GM23338 (cell line): ENCODE results near the gene IQGAP2. TPM values are rescaled to one million over a fixed set of nuclear protein-coding genes. Genes with fewer than 3 reads are reported as not detected.

Experiments used
- ATAC-seq: fragments of 200-7000 bp; cut with Tn5 transposase; 3 replicates; pipeline ENCODE4 v1.9.1; 2020
- DNase-seq: peaks from one replicate; pipeline ENCODE4 v3.0.0-alpha.2; 2015; ENCODE audit warnings: low spot score
- H2AFZ ChIP-seq: fragments of 200-600 bp; sonication (generic); 2 replicates; pipeline ENCODE4 v1.8.0; 2016; ENCODE audit warnings: antibody characterized with exemption, mild to moderate bottlenecking, moderate library complexity
- H3F3A ChIP-seq: fragments of 200-600 bp; sonication (generic); replicated peaks from 2 replicates; pipeline ENCODE4 v1.8.0; 2017; ENCODE audit warnings: antibody characterized with exemption, mixed run types, low read depth
- H3K27ac ChIP-seq: fragments of 200-600 bp; sonication (generic); 2 replicates; pipeline ENCODE4 v1.6.1; 2016; ENCODE audit warnings: low read depth
- H3K27me3 ChIP-seq: fragments of 200-600 bp; sonication (generic); 2 replicates; pipeline ENCODE4 v1.8.0; 2016; ENCODE audit warnings: mild to moderate bottlenecking, mixed run types, moderate library complexity; ENCODE audit not compliant: insufficient read depth
- H3K36me3 ChIP-seq: fragments of 200-600 bp; sonication (generic); 2 replicates; pipeline ENCODE4 v1.8.0; 2016; ENCODE audit warnings: mild to moderate bottlenecking; ENCODE audit not compliant: insufficient read depth
- H3K4me1 ChIP-seq: fragments of 200-600 bp; sonication (generic); 2 replicates; pipeline ENCODE4 v1.8.0; 2016; ENCODE audit warnings: mild to moderate bottlenecking, moderate library complexity; ENCODE audit not compliant: insufficient read depth
- H3K4me2 ChIP-seq: fragments of 200-600 bp; sonication (generic); 2 replicates; pipeline ENCODE4 v1.7.1; 2017; ENCODE audit warnings: mixed run types
- H3K4me3 ChIP-seq: fragments of 200-600 bp; sonication (generic); 2 replicates; pipeline ENCODE4 v1.6.1; 2016; ENCODE audit warnings: mixed run types
- H3K79me2 ChIP-seq: fragments of 200-600 bp; sonication (generic); replicated peaks from 2 replicates; pipeline ENCODE4 v1.8.0; 2017; ENCODE audit warnings: mild to moderate bottlenecking; ENCODE audit not compliant: insufficient read depth
- H3K9me2 ChIP-seq: fragments of 200-600 bp; sonication (generic); 2 replicates; pipeline ENCODE4 v1.8.0; 2017; ENCODE audit not compliant: insufficient read depth
- H4K20me1 ChIP-seq: fragments of 200-600 bp; sonication (generic); replicated peaks from 2 replicates; pipeline ENCODE4 v1.8.0; 2017; ENCODE audit warnings: mild to moderate bottlenecking; ENCODE audit not compliant: insufficient read depth
- H3K27ac Mint-ChIP-seq: 2 replicates; pipeline ENCODE4 v1.8.0; 2020; ENCODE audit warnings: inconsistent platforms, mild to moderate bottlenecking, moderate library complexity, mixed read lengths
- H3K27me3 Mint-ChIP-seq: 3 replicates; pipeline ENCODE4 v1.8.0; 2022; ENCODE audit warnings: low read depth, mild to moderate bottlenecking, moderate library complexity, mixed read lengths, inconsistent platforms; ENCODE audit not compliant: insufficient read depth, poor library complexity
- H3K36me3 Mint-ChIP-seq: 3 replicates; pipeline ENCODE4 v1.8.0; 2021; ENCODE audit warnings: low read depth, mild to moderate bottlenecking, inconsistent platforms, moderate library complexity, mixed read lengths
- H3K4me1 Mint-ChIP-seq: 3 replicates; pipeline ENCODE4 v1.8.0; 2020; ENCODE audit warnings: mild to moderate bottlenecking, inconsistent platforms, mixed read lengths
- H3K4me3 Mint-ChIP-seq: 3 replicates; pipeline ENCODE4 v1.8.0; 2021; ENCODE audit warnings: moderate library complexity, mild to moderate bottlenecking, inconsistent platforms, mixed read lengths
- H3K9me3 Mint-ChIP-seq: 3 replicates; pipeline ENCODE4 v1.8.0; 2020; ENCODE audit warnings: moderate library complexity, mild to moderate bottlenecking, inconsistent platforms, mixed read lengths
- CREB1 ChIP-seq: fragments of 250-450 bp; sonication (Bioruptor Pico); IDR thresholded peaks from 2 replicates; pipeline ENCODE4 v1.5.0; 2020; ENCODE audit warnings: low read depth, mild to moderate bottlenecking, moderate library complexity
- EZH2 ChIP-seq: fragments of 200-600 bp; sonication (generic); IDR thresholded peaks from one replicate; pipeline ENCODE4 v1.8.0; 2017; ENCODE audit warnings: antibody characterized with exemption, mild to moderate bottlenecking, low read depth; ENCODE audit not compliant: unreplicated experiment
- EZH2phosphoT487 ChIP-seq: fragments of 200-600 bp; sonication (generic); IDR thresholded peaks from one replicate; pipeline ENCODE4 v1.8.1; 2018; ENCODE audit warnings: antibody characterized with exemption; ENCODE audit not compliant: unreplicated experiment
- JUNB ChIP-seq: IDR thresholded peaks from one replicate; pipeline ENCODE4 v1.6.1; 2016; ENCODE audit warnings: antibody characterized with exemption; ENCODE audit not compliant: unreplicated experiment
- NANOG ChIP-seq: IDR thresholded peaks from 2 replicates; pipeline ENCODE4 v1.6.1; 2016; ENCODE audit warnings: antibody characterized with exemption, borderline replicate concordance
- POLR2AphosphoS5 ChIP-seq: IDR thresholded peaks from 2 replicates; pipeline ENCODE4 v1.6.1; 2016; ENCODE audit warnings: antibody characterized with exemption, low read depth
- STAT1 ChIP-seq: IDR thresholded peaks from one replicate; pipeline ENCODE4 v1.6.1; 2016; ENCODE audit warnings: antibody characterized with exemption; ENCODE audit not compliant: unreplicated experiment
- ZNF114 ChIP-seq: fragments of 250-450 bp; sonication (Bioruptor Pico); IDR thresholded peaks from 2 replicates; pipeline ENCODE4 v1.5.0; 2020; ENCODE audit warnings: mild to moderate bottlenecking, moderate library complexity
- ZNF331 ChIP-seq: fragments of 250-450 bp; sonication (Bioruptor Pico); IDR thresholded peaks from 2 replicates; pipeline ENCODE4 v1.5.0; 2020; ENCODE audit warnings: low read depth, mild to moderate bottlenecking, moderate library complexity
- polyA plus RNA-seq: library from polyadenylated mRNA; unstranded; fragments of >200 nt; fragmentation: Nextera tagmentation; extraction: Ambion mirVana; gene quantifications from 2 replicates; pipeline ENCODE4 v1.2.1, GENCODE V29; 2016
- total RNA-seq: library from RNA; depleted of rRNA; stranded (reverse); fragments of >200 nt; shearing (Covaris generic); gene quantifications from 2 replicates; pipeline ENCODE4 v1.2.3, GENCODE V29; 2014
- TF ChIP-seq, protein P1 (sequence below): IDR thresholded peaks from 2 replicates; pipeline ENCODE4 v1.6.1; 2016; ENCODE audit warnings: antibody characterized with exemption
- TF ChIP-seq, protein P2 (sequence below), 2 experiments: fragments of 200-600 bp in 1 of 2; sonication (generic) in 1 of 2; conservative IDR thresholded peaks; 2 replicates each; pipeline versions ENCODE4 v1.5.1 to v1.6.1; 2016 to 2017; ENCODE audit warnings: antibody characterized with exemption in 2 of 2, low read depth in 2 of 2, mild to moderate bottlenecking in 2 of 2, moderate library complexity in 1 of 2
- TF ChIP-seq, protein P3 (sequence below): fragments of 250-450 bp; sonication (Bioruptor Pico); IDR thresholded peaks from 2 replicates; pipeline ENCODE4 v1.5.0; 2020; ENCODE audit warnings: mild to moderate bottlenecking, moderate library complexity
- TF ChIP-seq, protein P4 (sequence below): IDR thresholded peaks from one replicate; pipeline ENCODE4 v1.6.1; 2018; ENCODE audit warnings: antibody characterized with exemption; ENCODE audit not compliant: unreplicated experiment

The IQGAP2 gene
- total and polyA plus RNA-seq, 2 experiments from 2014 or later: 60.0 to 86.5 TPM

DNA sequence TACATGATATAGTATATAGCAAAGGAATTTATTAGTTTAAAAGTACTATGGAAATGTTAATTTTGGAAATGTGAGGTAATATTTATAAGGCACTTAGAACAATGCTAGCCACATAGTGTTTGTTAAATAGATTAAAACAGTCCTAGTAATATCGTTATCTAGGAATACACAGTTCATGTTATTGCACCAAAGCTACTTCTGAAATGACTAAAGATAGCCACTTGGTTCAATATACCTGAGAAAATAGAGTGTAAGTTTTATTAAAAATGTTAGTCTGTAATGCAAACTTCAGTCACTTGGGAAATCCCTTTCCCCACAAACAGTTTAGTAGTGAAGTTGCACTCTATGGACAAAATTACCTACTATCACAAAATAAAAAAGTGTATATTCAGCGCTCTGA is 297.5 kb downstream of the IQGAP2 start:
- H3K27me3 Mint-ChIP-seq: no peaks in the 10 kb centered on the region
- no peaks in the 10 kb centered on the region for H3K9me3 Mint-ChIP-seq
- no peak overlapping the region for H3K4me3 Mint-ChIP-seq
- no peaks in the 10 kb centered on the region for H3K9me2 ChIP-seq
- no peaks in the 10 kb centered on the region for H3F3A ChIP-seq
- no peaks in the 10 kb centered on the region for H3K79me2 ChIP-seq
- DNase-seq (no peak), ATAC-seq (no peak)
- no peaks in the 10 kb centered on the region; the same call in 1 of the 2 replicates for H4K20me1 ChIP-seq
- no peak overlapping the region for H2AFZ ChIP-seq
- H3K4me1 Mint-ChIP-seq: peaks cover 3% of the 10 kb centered on the region; the same call in 1 of the 3 replicates
- H3K4me1 ChIP-seq: no peaks in the 10 kb centered on the region
- 0 out of 2 replicates have a peak, but pooled peaks cover 6% of the 10 kb centered on the region for H3K36me3 ChIP-seq
- no peak overlapping the region for H3K4me2 ChIP-seq
- H3K27ac Mint-ChIP-seq: no peak overlapping the region
- no peak overlapping the region for H3K27ac ChIP-seq
- TF ChIP-seq STAT1 (no peak), JUNB (no peak), ZNF331 (no peak), POLR2AphosphoS5 (no peak), ZNF114 (CRISPR knock-in tag) (no peak), EZH2phosphoT487 (no peak), CREB1 (CRISPR knock-in tag) (no peak), NANOG (no peak), EZH2 (no peak)
- TF ChIP-seq, protein P1, sequence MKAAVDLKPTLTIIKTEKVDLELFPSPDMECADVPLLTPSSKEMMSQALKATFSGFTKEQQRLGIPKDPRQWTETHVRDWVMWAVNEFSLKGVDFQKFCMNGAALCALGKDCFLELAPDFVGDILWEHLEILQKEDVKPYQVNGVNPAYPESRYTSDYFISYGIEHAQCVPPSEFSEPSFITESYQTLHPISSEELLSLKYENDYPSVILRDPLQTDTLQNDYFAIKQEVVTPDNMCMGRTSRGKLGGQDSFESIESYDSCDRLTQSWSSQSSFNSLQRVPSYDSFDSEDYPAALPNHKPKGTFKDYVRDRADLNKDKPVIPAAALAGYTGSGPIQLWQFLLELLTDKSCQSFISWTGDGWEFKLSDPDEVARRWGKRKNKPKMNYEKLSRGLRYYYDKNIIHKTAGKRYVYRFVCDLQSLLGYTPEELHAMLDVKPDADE: no peak
- TF ChIP-seq, protein P2, sequence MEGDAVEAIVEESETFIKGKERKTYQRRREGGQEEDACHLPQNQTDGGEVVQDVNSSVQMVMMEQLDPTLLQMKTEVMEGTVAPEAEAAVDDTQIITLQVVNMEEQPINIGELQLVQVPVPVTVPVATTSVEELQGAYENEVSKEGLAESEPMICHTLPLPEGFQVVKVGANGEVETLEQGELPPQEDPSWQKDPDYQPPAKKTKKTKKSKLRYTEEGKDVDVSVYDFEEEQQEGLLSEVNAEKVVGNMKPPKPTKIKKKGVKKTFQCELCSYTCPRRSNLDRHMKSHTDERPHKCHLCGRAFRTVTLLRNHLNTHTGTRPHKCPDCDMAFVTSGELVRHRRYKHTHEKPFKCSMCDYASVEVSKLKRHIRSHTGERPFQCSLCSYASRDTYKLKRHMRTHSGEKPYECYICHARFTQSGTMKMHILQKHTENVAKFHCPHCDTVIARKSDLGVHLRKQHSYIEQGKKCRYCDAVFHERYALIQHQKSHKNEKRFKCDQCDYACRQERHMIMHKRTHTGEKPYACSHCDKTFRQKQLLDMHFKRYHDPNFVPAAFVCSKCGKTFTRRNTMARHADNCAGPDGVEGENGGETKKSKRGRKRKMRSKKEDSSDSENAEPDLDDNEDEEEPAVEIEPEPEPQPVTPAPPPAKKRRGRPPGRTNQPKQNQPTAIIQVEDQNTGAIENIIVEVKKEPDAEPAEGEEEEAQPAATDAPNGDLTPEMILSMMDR (conservative IDR thresholded peaks at IDR 0.05; ENCODE audit: low read depth in 2 of 2): no peak
- TF ChIP-seq, protein P3, sequence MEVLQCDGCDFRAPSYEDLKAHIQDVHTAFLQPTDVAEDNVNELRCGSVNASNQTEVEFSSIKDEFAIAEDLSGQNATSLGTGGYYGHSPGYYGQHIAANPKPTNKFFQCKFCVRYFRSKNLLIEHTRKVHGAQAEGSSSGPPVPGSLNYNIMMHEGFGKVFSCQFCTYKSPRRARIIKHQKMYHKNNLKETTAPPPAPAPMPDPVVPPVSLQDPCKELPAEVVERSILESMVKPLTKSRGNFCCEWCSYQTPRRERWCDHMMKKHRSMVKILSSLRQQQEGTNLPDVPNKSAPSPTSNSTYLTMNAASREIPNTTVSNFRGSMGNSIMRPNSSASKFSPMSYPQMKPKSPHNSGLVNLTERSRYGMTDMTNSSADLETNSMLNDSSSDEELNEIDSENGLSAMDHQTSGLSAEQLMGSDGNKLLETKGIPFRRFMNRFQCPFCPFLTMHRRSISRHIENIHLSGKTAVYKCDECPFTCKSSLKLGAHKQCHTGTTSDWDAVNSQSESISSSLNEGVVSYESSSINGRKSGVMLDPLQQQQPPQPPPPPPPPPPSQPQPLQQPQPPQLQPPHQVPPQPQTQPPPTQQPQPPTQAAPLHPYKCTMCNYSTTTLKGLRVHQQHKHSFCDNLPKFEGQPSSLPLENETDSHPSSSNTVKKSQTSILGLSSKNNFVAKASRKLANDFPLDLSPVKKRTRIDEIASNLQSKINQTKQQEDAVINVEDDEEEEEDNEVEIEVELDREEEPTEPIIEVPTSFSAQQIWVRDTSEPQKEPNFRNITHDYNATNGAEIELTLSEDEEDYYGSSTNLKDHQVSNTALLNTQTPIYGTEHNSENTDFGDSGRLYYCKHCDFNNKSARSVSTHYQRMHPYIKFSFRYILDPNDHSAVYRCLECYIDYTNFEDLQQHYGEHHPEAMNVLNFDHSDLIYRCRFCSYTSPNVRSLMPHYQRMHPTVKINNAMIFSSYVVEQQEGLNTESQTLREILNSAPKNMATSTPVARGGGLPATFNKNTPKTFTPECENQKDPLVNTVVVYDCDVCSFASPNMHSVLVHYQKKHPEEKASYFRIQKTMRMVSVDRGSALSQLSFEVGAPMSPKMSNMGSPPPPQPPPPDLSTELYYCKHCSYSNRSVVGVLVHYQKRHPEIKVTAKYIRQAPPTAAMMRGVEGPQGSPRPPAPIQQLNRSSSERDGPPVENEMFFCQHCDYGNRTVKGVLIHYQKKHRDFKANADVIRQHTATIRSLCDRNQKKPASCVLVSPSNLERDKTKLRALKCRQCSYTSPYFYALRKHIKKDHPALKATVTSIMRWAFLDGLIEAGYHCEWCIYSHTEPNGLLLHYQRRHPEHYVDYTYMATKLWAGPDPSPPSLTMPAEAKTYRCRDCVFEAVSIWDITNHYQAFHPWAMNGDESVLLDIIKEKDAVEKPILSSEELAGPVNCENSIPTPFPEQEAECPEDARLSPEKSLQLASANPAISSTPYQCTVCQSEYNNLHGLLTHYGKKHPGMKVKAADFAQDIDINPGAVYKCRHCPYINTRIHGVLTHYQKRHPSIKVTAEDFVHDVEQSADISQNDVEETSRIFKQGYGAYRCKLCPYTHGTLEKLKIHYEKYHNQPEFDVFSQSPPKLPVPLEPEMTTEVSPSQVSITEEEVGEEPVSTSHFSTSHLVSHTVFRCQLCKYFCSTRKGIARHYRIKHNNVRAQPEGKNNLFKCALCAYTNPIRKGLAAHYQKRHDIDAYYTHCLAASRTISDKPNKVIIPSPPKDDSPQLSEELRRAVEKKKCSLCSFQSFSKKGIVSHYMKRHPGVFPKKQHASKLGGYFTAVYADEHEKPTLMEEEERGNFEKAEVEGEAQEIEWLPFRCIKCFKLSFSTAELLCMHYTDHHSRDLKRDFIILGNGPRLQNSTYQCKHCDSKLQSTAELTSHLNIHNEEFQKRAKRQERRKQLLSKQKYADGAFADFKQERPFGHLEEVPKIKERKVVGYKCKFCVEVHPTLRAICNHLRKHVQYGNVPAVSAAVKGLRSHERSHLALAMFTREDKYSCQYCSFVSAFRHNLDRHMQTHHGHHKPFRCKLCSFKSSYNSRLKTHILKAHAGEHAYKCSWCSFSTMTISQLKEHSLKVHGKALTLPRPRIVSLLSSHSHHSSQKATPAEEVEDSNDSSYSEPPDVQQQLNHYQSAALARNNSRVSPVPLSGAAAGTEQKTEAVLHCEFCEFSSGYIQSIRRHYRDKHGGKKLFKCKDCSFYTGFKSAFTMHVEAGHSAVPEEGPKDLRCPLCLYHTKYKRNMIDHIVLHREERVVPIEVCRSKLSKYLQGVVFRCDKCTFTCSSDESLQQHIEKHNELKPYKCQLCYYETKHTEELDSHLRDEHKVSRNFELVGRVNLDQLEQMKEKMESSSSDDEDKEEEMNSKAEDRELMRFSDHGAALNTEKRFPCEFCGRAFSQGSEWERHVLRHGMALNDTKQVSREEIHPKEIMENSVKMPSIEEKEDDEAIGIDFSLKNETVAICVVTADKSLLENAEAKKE (CRISPR knock-in tag): no peak
- TF ChIP-seq, protein P4, sequence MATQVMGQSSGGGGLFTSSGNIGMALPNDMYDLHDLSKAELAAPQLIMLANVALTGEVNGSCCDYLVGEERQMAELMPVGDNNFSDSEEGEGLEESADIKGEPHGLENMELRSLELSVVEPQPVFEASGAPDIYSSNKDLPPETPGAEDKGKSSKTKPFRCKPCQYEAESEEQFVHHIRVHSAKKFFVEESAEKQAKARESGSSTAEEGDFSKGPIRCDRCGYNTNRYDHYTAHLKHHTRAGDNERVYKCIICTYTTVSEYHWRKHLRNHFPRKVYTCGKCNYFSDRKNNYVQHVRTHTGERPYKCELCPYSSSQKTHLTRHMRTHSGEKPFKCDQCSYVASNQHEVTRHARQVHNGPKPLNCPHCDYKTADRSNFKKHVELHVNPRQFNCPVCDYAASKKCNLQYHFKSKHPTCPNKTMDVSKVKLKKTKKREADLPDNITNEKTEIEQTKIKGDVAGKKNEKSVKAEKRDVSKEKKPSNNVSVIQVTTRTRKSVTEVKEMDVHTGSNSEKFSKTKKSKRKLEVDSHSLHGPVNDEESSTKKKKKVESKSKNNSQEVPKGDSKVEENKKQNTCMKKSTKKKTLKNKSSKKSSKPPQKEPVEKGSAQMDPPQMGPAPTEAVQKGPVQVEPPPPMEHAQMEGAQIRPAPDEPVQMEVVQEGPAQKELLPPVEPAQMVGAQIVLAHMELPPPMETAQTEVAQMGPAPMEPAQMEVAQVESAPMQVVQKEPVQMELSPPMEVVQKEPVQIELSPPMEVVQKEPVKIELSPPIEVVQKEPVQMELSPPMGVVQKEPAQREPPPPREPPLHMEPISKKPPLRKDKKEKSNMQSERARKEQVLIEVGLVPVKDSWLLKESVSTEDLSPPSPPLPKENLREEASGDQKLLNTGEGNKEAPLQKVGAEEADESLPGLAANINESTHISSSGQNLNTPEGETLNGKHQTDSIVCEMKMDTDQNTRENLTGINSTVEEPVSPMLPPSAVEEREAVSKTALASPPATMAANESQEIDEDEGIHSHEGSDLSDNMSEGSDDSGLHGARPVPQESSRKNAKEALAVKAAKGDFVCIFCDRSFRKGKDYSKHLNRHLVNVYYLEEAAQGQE: no peak
- H3K27me3 ChIP-seq: no peaks in the 10 kb centered on the region
- H3K36me3 Mint-ChIP-seq: peaks cover 20% of the 10 kb centered on the region; the same call in 2 of the 3 replicates
- no peak overlapping the region for H3K4me3 ChIP-seq
